NCI-H510A (cell line): ENCODE results near the gene CFAP99.

Source experiments
- DNase-seq: peaks from one replicate; lab custom pipeline; 2025; lab: John Stamatoyannopoulos, UW

The CFAP99 gene

GRCh38 chr4:2470791-2471190 is 52.0 kb downstream of the CFAP99 start:
- DNase-seq, result no peak

DNA sequence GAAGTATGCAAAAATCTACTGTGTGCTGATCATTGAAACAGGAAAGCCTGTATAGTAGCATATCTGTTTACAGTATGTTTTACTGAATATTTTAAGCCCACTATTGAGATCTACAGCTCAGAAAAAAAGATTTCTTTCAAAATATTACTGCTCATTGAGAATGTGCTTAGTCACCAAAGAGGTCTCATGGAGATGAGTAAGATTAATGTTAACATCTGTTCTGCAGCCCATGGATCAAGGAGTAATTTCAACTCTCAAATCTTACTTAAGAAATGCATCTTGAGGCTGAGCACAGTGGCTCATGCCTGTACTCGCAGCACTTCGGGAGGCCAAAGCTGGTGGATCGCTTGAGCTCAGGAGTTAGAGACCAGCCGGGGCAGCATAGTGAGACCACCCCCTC is 53.4 kb downstream of the CFAP99 start:
- no peak for DNase-seq

DNA sequence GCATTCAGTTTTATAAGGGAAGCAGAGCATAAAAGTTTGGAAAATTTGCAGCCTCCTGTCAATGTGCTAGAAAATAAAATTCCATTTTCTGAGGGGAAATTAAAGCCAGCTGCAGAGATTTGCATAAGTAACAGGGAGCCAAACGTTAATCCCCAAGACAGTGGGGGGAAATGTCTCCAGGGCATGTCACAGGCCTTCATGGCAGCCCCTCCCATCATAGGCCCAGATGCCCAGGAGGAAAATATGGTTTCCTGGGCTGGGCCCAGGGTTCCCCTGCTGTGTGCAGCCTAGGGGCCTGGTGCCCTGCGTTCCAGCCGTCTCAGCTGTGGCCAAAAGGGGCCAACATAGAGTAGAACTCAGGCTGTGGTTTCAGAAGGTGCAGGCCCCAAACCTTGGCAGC is 59.5 kb downstream of the CFAP99 start:
- no peak for DNase-seq

DNA sequence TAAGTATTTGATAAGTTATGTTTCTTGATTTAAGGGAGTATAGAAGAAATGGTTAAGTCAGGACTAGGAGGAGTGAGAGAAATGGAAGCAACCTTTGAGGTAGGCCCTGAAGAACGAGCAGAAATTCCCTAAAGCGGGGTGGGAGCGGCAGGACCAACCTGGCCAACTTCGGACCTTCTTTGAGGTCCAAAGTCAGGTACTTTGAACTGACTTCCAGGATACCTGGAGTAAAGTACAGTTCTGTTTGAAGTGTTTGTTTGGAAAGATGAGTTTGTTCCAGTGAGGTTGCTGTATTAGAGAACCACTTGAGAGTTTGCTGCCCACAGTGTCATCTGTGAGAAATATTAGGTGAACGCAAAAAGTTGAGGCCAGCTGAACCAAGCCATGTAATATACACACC is 61.9 kb downstream of the CFAP99 start:
- DNase-seq, result no peak

DNA sequence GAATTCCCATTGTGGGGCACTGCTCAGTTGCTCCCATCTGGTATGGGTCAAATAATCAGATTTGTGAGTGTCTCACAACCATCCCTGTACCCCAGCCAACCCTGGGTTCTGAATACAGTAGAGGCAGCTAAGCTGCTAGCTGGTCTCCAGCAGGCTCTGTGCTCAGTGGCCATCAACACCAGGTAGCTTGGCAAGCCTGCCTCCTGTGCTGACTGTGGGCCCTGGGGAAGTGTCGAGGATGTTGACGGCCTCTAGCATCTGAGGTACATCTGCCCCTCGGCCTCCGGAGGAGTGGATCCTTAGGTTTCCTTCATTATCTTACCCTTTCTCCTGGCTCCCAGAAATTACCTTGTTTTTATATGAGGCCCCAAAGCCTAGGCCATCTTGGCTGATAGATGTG is 63.4 kb downstream of the CFAP99 start:
- no peak for DNase-seq

- DNase-seq, result no peak
Measured at GRCh38 chr4:2482693-2483092, 63.9 kb downstream of the CFAP99 start.

GRCh38 chr4:2483237-2483636 is 64.5 kb downstream of the CFAP99 start:
- no peak for DNase-seq

GRCh38 chr4:2484185-2484584 is 65.4 kb downstream of the CFAP99 start:
- DNase-seq, result no peak

GRCh38 chr4:2484993-2485392 is 66.2 kb downstream of the CFAP99 start:
- no peak for DNase-seq

DNA sequence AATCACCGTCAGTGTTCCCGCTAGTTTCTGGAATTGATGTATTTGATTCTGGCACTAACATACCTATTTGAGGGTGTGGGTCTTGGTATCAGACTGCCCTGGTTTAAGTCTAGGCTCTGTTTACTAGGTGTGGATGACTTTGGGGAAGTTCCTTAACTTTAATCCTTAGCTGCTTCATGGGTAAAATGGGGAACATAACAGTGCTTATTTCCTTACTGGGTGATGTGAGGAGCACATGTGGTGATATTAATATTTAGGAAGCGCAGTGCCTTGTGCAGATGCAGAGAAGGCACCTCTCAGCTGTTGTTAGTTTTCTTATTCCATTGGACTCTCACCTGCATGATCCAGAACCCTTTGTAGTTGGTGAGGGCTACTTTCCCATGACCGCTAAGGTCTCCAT is 67.2 kb downstream of the CFAP99 start:
- no peak for DNase-seq

DNA sequence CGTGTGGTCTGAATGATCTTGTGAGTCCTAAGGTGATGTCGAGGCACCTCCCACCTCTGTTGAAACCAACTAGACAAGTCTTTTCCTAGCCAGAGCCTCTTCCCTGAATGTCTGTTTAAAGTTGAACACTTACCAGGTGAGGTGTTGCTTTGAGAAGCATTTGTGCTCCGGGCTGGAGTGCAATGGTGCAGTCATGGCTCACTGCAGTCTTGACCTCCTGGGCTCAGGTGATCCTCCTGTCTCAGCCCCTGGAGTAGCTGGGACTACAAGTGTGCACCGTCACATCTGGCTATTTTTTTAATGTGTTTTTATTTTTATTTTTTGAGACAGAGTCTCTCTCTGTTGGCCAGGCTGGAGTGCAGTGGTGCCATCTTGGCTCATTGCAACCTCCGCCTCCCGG is 68.2 kb downstream of the CFAP99 start:
- no peak for DNase-seq

DNA sequence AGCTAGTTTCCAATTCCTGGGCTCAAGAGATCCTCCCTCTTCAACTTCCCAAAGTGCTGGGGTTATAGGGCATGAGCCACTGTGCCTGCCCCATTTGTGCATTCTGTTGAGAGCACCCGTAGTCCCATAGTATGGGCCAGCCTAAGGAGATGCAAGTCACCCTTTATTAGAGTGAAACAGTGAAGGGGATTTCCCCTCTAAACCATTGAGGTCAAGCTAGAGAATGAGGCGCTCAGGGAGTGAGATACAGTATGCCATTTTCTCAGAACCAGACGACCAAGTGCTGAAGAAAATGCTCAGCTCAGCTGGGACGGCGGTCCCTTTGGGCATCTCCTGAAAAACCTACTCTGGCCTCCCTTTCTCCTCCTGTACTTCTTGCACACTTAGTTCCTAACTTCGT is 68.9 kb downstream of the CFAP99 start:
- no peak for DNase-seq

DNA sequence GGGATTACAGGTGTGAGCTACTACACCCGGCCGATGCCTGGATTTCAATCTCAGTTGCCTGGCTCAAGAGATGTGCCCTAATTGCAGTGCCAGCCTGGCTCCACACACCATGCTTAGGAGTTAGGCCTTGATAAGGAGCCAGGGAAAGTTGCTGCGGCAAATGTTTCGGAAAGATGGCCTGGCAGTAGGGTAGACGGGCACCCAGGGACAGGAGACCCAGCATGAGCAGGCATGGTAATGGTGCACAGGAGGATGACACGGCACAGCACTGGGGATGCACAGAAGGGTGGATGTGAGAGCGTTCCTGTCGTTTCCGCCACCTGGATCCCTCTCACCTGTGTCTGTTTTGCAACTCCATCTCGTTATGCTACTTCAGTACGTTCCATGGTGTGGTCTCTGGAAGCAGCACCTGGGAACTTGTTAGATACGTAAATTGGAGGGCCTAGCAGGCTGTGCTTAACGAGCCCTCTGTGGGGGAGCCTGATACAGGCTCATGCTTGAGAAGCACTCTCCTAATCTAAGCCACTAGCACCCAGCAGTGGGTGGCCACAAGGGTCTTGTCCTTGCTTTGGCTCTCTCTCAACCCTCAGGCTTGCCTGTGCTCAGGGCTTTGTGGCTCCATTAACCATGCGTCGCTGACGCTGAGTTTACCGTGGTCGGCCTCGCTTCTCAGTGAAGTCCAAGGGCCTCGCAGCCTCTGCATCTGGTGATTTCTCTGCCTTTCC is 70.5 kb downstream of the CFAP99 start:
- DNase-seq, result no peak

GRCh38 chr4:2489841-2490552 is 71.2 kb downstream of the CFAP99 start:
- no peak for DNase-seq

DNA sequence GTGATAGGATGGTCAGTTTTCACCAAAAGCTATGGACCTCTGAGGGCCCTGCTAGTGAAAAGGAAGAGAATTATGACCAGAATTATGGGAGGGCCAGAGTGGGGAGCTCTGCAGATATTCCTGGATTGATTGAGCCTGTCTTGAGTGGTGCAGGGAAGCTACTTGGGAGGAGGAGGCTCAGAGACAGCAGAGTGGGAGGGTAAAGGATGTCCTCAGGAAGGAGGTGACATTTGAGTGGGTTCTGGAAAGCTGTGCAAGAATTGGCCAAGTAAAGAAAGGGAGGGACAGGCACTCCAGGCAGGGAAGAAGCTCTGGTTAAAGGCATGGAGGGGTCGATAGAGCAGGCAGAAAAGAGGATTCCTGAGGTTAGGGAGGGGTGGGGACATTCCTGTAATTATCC is 74.2 kb downstream of the CFAP99 start:
- DNase-seq, result no peak

DNA sequence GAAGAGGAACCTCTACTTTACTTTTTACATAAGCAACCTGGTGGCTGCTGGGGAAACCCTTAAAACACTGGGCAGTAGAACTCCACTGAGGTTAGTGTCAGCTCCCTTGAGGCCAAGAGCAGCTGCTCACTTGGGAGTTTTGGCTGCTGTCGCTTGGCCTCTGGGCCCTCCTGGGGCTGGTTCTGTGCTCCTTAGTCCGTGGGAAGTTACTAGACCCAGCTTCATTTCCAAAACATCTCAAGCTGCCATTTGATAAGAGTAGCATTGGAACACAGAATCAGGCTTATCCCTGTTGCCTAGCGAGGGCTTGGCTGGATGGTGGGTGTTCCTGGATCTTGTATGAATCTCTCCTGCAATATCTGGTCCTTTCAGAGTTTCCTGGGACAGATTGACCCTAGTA is 76.2 kb downstream of the CFAP99 start:
- DNase-seq, result no peak

DNA sequence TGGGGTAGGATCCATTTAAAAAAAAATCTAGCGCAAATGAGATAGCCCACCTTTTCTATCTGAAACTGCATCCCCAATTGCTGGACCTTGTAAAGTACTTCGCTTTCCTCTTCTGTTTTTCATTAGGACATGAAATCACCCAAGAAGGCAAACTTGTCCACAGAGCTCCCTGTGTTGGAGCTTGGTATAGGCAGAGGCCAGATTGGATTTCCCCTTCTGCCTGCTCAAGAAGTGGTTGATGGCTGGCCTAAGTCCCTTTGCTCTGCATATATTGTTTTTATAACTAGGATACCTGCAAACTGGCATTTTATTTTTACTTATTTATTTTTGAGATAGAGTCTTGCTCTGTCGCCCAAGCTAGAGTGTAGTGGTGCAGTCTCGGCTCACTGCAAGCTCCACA is 78.6 kb downstream of the CFAP99 start:
- DNase-seq, result no peak

GRCh38 chr4:2497931-2498330 is 79.2 kb downstream of the CFAP99 start:
- no peak for DNase-seq

DNA sequence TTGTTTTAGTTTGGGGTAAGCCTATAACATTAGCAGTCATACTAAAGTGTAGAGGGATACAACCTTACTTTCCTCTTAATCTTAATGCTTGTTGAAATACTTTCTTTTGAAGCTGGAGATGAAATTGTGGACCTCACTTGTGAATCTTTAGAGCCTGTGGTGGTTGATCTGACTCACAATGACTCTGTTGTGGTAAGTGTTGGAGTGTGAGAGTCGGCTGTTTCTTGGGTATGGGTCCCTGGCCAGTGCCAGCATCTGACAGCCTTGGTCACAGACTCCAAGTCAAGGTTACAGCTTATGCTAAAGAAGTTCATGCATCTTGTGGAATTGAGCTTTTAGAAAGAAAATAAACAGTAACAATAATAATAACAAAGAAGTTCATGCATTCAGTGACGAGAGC is 81.8 kb downstream of the CFAP99 start:
- DNase-seq, result no peak

DNA sequence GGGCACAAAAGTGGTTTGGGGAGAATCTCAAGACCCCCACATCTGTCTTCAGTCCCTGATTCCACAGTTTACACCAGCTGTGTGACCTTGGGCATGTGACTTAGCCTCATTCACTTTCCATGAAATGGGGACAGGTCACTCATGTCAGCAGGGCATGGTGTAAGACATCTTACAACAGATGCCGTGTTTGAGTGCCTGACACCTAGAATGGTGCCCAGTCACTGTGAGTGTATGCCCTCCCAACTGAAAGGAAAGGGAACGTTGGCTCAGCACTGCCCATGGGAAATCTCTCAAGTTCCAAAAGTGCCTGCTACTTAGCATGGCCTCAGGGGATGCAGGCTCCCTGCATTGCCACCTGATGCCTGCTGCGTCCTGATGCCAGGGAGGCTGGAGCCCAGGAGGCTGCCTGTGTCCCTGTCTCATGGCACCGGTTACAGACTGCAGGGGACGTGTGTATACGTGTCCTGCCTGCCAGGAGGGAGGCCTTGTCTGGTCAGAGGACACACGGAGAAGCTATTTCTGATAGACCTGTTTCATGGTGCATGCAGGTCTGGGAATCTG is 82.4 kb downstream of the CFAP99 start:
- no peak for DNase-seq

GRCh38 chr4:2503809-2504208 is 85.1 kb downstream of the CFAP99 start:
- DNase-seq, result no peak

DNA sequence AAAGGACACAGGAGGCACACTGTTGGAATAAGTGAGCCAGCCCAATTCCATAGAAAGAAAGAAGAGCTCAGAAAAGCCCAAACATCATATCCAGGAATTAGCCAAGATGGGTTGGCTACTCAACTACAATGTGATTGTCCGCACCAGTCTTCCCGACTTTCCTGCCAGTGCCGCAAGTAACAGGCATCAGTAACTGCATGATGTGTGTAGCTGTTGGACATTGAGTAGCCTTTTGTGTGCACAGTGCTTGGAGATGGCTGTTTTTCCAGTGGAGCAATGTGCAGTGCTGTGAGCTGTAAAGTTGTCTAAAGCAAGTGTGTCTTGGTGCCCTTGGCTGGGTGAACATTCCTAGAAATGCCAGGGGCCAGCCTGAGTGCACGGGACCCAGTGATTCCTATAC is 88.5 kb downstream of the CFAP99 start:
- DNase-seq, result no peak

DNA sequence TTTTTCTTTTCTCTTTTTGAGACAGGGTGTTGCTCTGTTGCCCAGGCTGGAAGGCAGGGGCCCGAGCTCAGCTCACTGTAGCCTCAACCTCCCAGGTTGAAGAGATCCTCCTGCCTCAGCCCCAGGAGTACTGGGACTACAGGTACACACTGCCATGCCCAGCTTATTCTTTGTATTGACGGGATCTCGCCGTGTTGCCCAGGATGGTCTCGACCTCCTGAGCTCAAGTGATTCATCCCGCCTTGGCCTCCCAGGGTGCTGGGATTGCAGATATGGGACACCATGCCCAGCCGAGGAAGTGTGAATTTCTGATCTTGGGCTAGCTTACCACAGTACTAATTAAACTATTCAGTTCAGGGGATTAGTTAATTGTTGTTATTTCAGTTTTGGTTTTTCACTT is 89.1 kb downstream of the CFAP99 start:
- no peak for DNase-seq
